GM12874 (cell line): Measurements from ENCODE around the gene IL4I1.

ENCODE experiments used
- TF ChIP-seq, protein P1 (sequence below): IDR thresholded peaks from 2 replicates; pipeline ENCODE4 v1.5.1; 2011; ENCODE audit warnings: low read depth, mild to moderate bottlenecking, control low read depth, low read length, moderate library complexity; ENCODE audit not compliant: insufficient read depth

The IL4I1 gene

DNA sequence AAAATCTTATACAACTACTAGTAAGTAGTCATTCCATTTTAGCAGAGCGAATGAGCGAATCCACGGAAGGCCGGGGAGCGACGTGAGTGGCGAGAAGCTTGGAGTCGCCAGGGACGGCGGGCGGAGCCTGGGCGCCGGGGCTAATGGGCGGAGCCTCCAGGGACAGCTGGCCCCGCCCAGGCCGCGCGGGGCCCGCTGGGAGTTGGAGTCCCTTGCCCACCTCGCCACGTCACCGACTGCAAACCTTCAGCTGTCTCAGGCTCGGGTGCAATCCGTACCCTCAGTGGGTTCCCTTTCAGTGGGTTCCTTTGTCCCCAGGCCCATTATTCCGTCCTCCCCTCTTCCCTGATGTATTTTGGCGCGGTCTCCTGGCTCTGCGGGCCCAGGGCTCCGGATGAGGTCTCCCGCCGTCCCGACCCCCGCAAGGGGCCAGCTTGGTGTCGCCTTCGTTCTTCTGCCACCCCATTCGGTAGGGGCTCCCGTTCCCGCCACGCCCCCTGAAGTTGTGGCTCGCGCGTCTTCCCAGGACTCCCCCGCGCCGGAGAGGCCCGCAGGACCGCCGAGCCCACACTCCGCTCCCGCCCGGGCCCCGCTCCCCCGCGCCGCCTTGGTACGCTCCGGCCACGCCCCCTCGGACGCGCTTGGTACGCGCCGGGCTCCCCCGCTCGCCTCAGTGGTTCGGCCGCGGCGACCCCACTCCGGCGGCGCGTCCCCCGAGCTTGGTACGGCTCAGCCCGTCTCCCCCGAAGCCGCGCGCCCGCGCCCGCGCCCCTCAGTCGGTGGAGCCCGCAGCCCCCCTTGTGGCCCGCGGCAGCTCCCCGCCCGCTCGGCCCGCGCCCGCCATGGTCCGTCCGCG, 46.0 kb downstream of the IL4I1 start, which contains the start of gene PTOV1:
Gene PTOV1 (plus strand): TSS at position 673 of the 856 bp plus-strand sequence.
- TF ChIP-seq, protein P1, sequence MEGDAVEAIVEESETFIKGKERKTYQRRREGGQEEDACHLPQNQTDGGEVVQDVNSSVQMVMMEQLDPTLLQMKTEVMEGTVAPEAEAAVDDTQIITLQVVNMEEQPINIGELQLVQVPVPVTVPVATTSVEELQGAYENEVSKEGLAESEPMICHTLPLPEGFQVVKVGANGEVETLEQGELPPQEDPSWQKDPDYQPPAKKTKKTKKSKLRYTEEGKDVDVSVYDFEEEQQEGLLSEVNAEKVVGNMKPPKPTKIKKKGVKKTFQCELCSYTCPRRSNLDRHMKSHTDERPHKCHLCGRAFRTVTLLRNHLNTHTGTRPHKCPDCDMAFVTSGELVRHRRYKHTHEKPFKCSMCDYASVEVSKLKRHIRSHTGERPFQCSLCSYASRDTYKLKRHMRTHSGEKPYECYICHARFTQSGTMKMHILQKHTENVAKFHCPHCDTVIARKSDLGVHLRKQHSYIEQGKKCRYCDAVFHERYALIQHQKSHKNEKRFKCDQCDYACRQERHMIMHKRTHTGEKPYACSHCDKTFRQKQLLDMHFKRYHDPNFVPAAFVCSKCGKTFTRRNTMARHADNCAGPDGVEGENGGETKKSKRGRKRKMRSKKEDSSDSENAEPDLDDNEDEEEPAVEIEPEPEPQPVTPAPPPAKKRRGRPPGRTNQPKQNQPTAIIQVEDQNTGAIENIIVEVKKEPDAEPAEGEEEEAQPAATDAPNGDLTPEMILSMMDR, result no peak

DNA sequence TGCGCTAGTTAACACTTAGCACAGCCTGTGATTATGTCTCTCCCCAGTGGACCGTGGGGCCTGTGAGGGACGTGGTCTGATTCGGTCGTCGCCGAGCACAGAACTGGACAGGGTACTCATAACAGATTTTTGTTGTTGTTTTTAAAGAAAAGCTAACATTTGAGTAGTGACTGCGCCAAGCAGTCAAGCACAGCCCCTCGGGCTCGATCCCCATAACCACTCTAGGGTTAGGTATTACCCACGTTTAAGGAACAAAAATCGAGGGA, 46.5 kb downstream of the IL4I1 start:
- TF ChIP-seq, protein P1, result no peak

DNA sequence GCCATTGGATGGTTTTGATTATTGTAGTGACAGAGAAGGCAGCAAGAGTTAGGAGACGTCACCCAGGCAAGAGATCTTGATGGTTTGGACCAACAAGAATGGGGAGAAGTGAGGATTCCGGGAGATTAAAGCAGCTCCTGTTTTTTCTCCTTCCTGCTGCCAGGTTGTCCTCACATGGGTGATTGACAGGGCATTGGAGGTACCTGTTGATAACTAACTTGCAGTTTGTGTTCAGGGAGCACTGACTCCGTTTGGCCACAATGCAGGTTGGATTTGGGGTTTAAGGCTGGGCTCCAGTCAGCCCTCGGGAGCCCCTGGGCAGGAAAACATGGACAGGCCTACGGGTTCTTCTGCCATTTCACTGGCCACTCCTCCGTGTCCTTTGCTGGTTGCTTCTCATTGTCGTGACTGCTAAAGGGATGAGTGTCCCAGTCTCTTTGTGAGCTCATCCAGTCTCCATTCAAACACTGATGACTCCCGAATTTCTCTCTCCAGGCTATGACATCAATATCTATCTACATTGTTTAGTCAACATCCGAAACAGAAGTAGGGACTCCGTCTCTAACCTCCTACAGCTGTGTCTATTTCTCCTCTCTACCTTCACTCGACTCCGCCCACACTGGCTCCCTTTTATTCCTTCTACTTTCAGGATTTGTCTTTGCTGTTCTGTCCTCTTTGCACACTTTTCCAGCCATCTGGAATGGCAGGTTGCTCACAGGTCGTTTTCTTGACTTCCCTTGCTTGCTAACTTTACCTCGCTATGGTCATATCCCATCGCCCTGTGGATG, 47.1 kb downstream of the IL4I1 start:
- TF ChIP-seq, protein P1, result no peak

DNA sequence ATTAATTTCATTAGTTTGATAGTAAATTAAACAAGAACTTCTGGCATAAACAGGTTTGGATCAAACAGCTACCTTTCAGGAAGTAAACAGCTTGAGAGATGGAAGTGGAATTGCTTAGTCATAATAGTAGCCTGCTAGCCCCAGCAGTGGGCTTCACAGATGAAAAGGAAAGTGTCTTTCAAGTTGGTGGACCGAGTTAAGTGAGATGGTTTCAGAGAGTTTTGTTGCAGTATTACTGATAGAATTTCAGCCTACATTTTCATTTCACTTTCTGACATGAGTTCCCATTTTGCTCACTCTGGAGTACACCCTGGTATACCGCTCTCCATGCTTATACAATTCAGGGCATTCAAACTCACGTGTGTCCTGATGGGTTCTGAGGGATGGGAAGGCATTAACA, 47.7 kb downstream of the IL4I1 start:
- TF ChIP-seq, protein P1, result no peak

DNA sequence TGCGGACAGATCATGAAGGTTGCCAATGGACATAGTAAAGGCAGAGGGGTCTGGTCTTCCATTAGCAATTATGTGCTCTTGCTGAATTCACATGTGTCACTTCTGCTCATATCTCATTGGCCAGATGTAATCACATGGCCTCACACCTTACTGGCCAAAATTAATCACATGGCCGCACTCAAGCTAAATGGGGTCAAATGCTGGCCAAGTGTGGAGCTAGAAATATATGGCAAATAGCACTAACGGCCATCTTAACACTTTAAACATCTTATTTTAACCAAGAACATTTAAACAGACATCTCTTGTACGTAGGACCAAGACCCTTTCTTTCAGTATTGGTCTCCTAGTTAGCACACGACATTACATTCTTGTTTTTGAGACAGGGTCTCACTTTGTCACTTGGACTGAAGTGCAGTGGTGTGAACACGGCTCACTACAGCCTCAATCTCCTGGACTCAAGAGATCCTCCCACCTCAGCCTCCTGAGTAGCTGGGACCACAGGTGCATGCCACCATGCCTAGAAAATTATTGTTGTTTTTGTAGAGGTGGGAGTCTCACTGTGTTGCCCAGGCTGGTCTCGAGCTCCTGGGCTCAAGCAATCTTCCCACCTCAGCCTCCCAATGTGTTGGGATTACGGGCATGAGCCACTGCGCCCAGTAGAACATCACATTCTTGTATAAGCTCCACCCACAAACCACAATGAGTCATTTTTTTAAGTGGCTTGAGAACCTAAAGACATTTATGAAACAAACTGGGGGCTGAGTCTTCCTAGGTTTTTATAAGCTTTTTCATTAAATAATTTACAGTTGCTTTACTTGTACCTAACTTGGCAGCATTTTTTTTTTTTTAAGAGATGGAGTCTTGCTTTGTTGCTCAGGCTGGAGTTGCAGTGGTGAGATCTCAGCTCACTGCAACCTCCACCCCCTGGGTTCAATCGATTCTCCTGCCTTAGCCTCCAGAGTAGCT, 48.7 kb downstream of the IL4I1 start:
- TF ChIP-seq, protein P1, result no peak

DNA sequence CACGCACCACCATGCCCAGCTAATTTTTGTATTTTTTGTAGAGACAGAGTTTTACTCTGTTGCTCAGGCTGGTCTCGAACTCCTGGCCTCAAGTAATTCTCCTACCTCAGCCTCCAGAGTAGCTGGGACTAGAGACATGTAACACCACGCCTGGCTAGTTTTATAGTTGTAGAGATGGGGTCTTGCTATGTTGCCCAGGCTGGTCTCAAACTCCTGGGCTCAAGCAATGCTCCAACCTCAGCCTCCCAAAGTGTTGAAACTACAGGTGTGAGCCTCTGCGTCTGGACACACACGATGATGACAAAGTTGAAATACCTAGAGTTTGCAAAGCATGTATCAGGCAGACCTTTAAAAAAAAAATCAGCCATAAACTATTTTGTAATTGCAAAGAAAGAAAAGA, 50.3 kb downstream of the IL4I1 start:
- TF ChIP-seq, protein P1, result no peak
